Panc1 (cell line): Measurements from ENCODE around the gene ITGA2B. TPM values are rescaled to one million over a fixed set of nuclear protein-coding genes. Genes with fewer than 3 reads are reported as not detected.

Experiments
- ATAC-seq: fragments of 200-7000 bp; cut with Tn5 transposase; 2 replicates; pipeline ENCODE4 v1.9.1; 2020; ENCODE audit warnings: mild to moderate bottlenecking, moderate library complexity
- BruUV-seq: library from RNA; stranded (reverse); fragments of 400-500 nt; replicated peaks from 2 replicates; lab custom pipeline; 2021; lab: Mats Ljungman, UMichigan
- CTCF ChIA-PET: fragments of 300-600 bp; sonication (Branson Sonifier 250); formaldehyde crosslinking; loops from one replicate; lab custom pipeline; 2022; ENCODE audit warnings: antibody characterized with exemption; lab: Charles Lee
- POLR2A ChIA-PET: fragments of 300-600 bp; sonication (Branson Sonifier 250); formaldehyde crosslinking; loops from one replicate; lab custom pipeline; 2022; ENCODE audit warnings: antibody characterized with exemption; lab: Charles Lee
- DNase-seq: peaks from one replicate; pipeline ENCODE4 v3.0.0-alpha.2; 2010; ENCODE audit warnings: low read depth, low spot score
- H3K27ac ChIP-seq: 2 replicates; pipeline ENCODE4 v1.5.1; 2011; ENCODE audit warnings: mild to moderate bottlenecking, low read length, inconsistent platforms
- H3K27me3 ChIP-seq: fragments of 200-500 bp; sonication (Bioruptor generic); 2 replicates; pipeline ENCODE4 v1.6.0; 2014; ENCODE audit warnings: low read length, inconsistent platforms; ENCODE audit not compliant: control insufficient read depth, insufficient read depth
- H3K36me3 ChIP-seq: fragments of 200-500 bp; sonication (Bioruptor generic); 2 replicates; pipeline ENCODE4 v1.5.1; 2014; ENCODE audit warnings: inconsistent platforms, mild to moderate bottlenecking, low read length, moderate library complexity; ENCODE audit not compliant: control insufficient read depth, insufficient read depth
- H3K4me1 ChIP-seq: 2 replicates; pipeline ENCODE4 v1.5.1; 2011; ENCODE audit warnings: inconsistent platforms, mild to moderate bottlenecking, low read length, moderate library complexity; ENCODE audit not compliant: control insufficient read depth, insufficient read depth
- H3K4me3 ChIP-seq, 2 experiments: 2 replicates each; pipeline ENCODE4 v1.5.1; 2011 to 2012; ENCODE audit warnings: low read depth in 2 of 2, low read length in 2 of 2, mild to moderate bottlenecking in 2 of 2, inconsistent platforms in 1 of 2, moderate library complexity in 1 of 2
- H3K9me3 ChIP-seq: fragments of 200-500 bp; sonication (Bioruptor generic); 2 replicates; pipeline ENCODE4 v1.5.1; 2014; ENCODE audit warnings: low read depth, mild to moderate bottlenecking, inconsistent platforms, low read length, moderate library complexity; ENCODE audit not compliant: control insufficient read depth, insufficient read depth
- CTCF ChIP-seq: fragments of 450-650 bp; IDR thresholded peaks from 2 replicates; pipeline ENCODE4 v1.5.1; 2017; ENCODE audit warnings: mild to moderate bottlenecking
- POLR2AphosphoS5 ChIP-seq: IDR thresholded peaks from 2 replicates; pipeline ENCODE4 v1.6.1; 2012; ENCODE audit warnings: mild to moderate bottlenecking, low read depth, low read length, moderate library complexity
- REST ChIP-seq, 2 experiments: IDR thresholded peaks; 2 replicates each; pipeline ENCODE4 v1.6.1; 2011 to 2012; ENCODE audit warnings: low read depth in 2 of 2, control low read depth in 1 of 2, low read length in 1 of 2, mild to moderate bottlenecking in 1 of 2, moderate library complexity in 1 of 2; ENCODE audit not compliant: insufficient read depth in 1 of 2
- SIN3A ChIP-seq: IDR thresholded peaks from 2 replicates; pipeline ENCODE4 v1.6.1; 2012; ENCODE audit warnings: low read depth, mild to moderate bottlenecking, low read length, moderate library complexity, borderline replicate concordance; ENCODE audit not compliant: insufficient read depth
- TCF7L2 ChIP-seq: IDR thresholded peaks from 2 replicates; pipeline ENCODE4 v1.6.1; 2011; ENCODE audit warnings: mild to moderate bottlenecking, low read depth, low read length, inconsistent platforms
- in situ Hi-C: cut with HindIII; loops from 2 replicates; pipeline ENCODE4 v1.10.0; 2016; ENCODE audit warnings: low sequenced_read_pairs, low pct_unique_long_range_greater_than_20kb
- intact Hi-C: fragments of 100-400 bp; cut with micrococcal nuclease; formaldehyde crosslinking; loops from one replicate; pipeline ENCODE4 v1.10.0; 2022; ENCODE audit not compliant: unreplicated experiment
- total RNA-seq: library from RNA; stranded (reverse); gene quantifications from one replicate; pipeline ENCODE4 v1.2.1, GENCODE V29; 2021; ENCODE audit not compliant: unreplicated experiment

Gene ITGA2B
- total RNA-seq, 1 experiment from 2014 or later, result 2.4 TPM

- in situ Hi-C loops, result no loop called here
- intact Hi-C loops, result no loop called here
These were observed 43.2 kb downstream of the ITGA2B start for GRCh38 chr17:44346064-44346844.

More at GRCh38 chr17:44346064-44346844, 43.2 kb downstream of the ITGA2B start:
- Histone ChIP-seq H3K27me3 (no peaks in the 10 kb centered on the region), H3K4me3 (peak overlapping the region; percentile 95), H3K9me3 (no peaks in the 10 kb centered on the region), H3K36me3 (peaks cover 4% of the 10 kb centered on the region; the same call in 1 of the 2 replicates), H3K27ac (peak overlapping the region; percentile 86), H3K4me1 (no peaks in the 10 kb centered on the region)
- ATAC-seq (no peak), DNase-seq (no peak)
- CTCF ChIA-PET, result no interaction called here
- POLR2A ChIA-PET, result interaction anchor here (0.6 to 1.3 kb wide), 2 partner anchors 12 to 166 kb away, joined by 3 read pairs; no protein-coding TSS in a partner anchor
- TSS peak; percentile 82 for BruUV-seq
- TF ChIP-seq POLR2AphosphoS5 (no peak), CTCF (no peak), TCF7L2 (no peak), SIN3A (no peak), REST (IDR thresholded peaks at IDR 0.05; ENCODE audit: insufficient read depth in 1 of 2, low read depth in 2 of 2, low read length in 1 of 2) (no peak)
